NCI-H128 (cell line): ENCODE data around the gene ADSL.

Experiments used
- DNase-seq: peaks from one replicate; lab custom pipeline; 2025; ENCODE audit not compliant: unreplicated experiment; lab: John Stamatoyannopoulos, UW

Gene ADSL

GRCh38 chr22:40326905-40327735 lies 19.2 kb upstream of the ADSL start:
- DNase-seq = no peak

GRCh38 chr22:40328546-40329456 lies 17.5 kb upstream of the ADSL start:
- no peak for DNase-seq

GRCh38 chr22:40329466-40329865 lies 16.8 kb upstream of the ADSL start:
- no peak for DNase-seq

GRCh38 chr22:40330086-40330485 lies 16.2 kb upstream of the ADSL start:
- no peak for DNase-seq

GRCh38 chr22:40330615-40331014 lies 15.7 kb upstream of the ADSL start:
- DNase-seq = no peak

- DNase-seq = no peak
Measured at GRCh38 chr22:40331706-40332105, 14.6 kb upstream of the ADSL start.

- DNase-seq = no peak
Measured at GRCh38 chr22:40332319-40332781, 13.9 kb upstream of the ADSL start.

- DNase-seq = no peak
Measured at GRCh38 chr22:40334060-40334459, 12.2 kb upstream of the ADSL start.

- no peak for DNase-seq
Measured at GRCh38 chr22:40334899-40335298, 11.4 kb upstream of the ADSL start.

GRCh38 chr22:40335358-40335757 lies 10.9 kb upstream of the ADSL start:
- no peak for DNase-seq

- DNase-seq = no peak
Measured at GRCh38 chr22:40340044-40340443, 6.3 kb upstream of the ADSL start.

- DNase-seq = no peak
Measured at GRCh38 chr22:40341604-40342003, 4.7 kb upstream of the ADSL start.

GRCh38 chr22:40342521-40342920 lies 3.8 kb upstream of the ADSL start:
- DNase-seq = no peak

GRCh38 chr22:40345271-40345670 lies 1.0 kb upstream of the ADSL start:
- DNase-seq = no peak

- DNase-seq = no peak
Measured at GRCh38 chr22:40345815-40346184, 500 bp upstream of the ADSL start.

- DNase-seq = no peak
Measured at GRCh38 chr22:40347300-40347699, 1.0 kb downstream of the ADSL start.

GRCh38 chr22:40348025-40348658 lies 1.8 kb downstream of the ADSL start:
- no peak for DNase-seq

GRCh38 chr22:40352763-40353162 lies 6.5 kb downstream of the ADSL start:
- no peak for DNase-seq

GRCh38 chr22:40361100-40361499 lies 14.8 kb downstream of the ADSL start:
- no peak for DNase-seq

GRCh38 chr22:40363059-40363458 lies 16.8 kb downstream of the ADSL start:
- DNase-seq = no peak

- DNase-seq = no peak
Measured at GRCh38 chr22:40364431-40364830, 18.1 kb downstream of the ADSL start.

- no peak for DNase-seq
Measured at GRCh38 chr22:40366068-40366467, 19.8 kb downstream of the ADSL start.
